ENCODE data around the gene ELL. TPM values are rescaled to one million over a fixed set of nuclear protein-coding genes. Genes with fewer than 3 reads are reported as not detected.

The ELL gene
- total RNA-seq, 1 experiment from 2014 or later: 22.9 TPM

- no peak for DNase-seq (ENCODE audit: low read depth, low spot score)
- no peaks in the 10 kb centered on the region for H3K9me3 ChIP-seq (ENCODE audit: control insufficient read depth in 1 of 2, insufficient read depth in 1 of 2, low read depth in 1 of 2, low read length in 2 of 2)
- H3K4me1 ChIP-seq (ENCODE audit: control insufficient read depth in 1 of 2, insufficient read depth in 2 of 2, low read length in 2 of 2): peaks cover 3 to 8% of the 10 kb centered on the region in 2 experiments; a peak in 3 of 4 replicates
- TF ChIP-seq ATF3 (IDR thresholded peaks at IDR 0.05): no peak
- TF ChIP-seq ZFX (IDR thresholded peaks at IDR 0.05): no peak
- no peak for TF ChIP-seq EGR1 (IDR thresholded peaks at IDR 0.05; ENCODE audit: low read depth)
- no peak for TF ChIP-seq POLR2A (IDR thresholded peaks at IDR 0.05; ENCODE audit: borderline replicate concordance, extremely low read depth, insufficient read depth, insufficient read length)
- ChIA-PET RAD21 (ENCODE audit: low non-redundant PET in 1 of 2, low total read pairs in 2 of 2, uncharacterized antibody in 2 of 2, unreplicated experiment in 2 of 2) (no interaction called here), POLR2A (no interaction called here), CTCF (interaction anchor here (0.8 to 1.7 kb wide), 6 partner anchors 7 to 397 kb away, joined by 3 to 9 read pairs (median 3); no protein-coding TSS in a partner anchor)
- intact Hi-C loops (cut with micrococcal nuclease): loop anchor here (5.0 kb wide), 3 partner anchors 227 to 467 kb away; partner anchors contain the start of genes COPE and DDX49
- no peak overlapping the region for H2AFZ ChIP-seq (ENCODE audit: low read depth, low read length, poor library complexity, severe bottlenecking)
- peak overlapping the region; percentile 13; the same call in 1 of the 2 replicates for H3K27ac ChIP-seq (ENCODE audit: low read depth, low read length)
- no peak for ATAC-seq
- H3K4me3 ChIP-seq (replicated peaks in 1 of 2; ENCODE audit: low read depth in 1 of 2, low read length in 2 of 2): no peak overlapping the region
- H3K4me2 ChIP-seq (ENCODE audit: low read length): no peak overlapping the region
- H3K9ac ChIP-seq (ENCODE audit: low read length): no peak overlapping the region
- no TSS peak for BruUV-seq (replicated peaks)
- H3K79me2 ChIP-seq (ENCODE audit: insufficient read depth, low read length): no peaks in the 10 kb centered on the region; the same call in 1 of the 2 replicates
- H3K36me3 ChIP-seq (ENCODE audit: control insufficient read depth in 1 of 2, insufficient read depth in 2 of 2, low read length in 2 of 2): peaks cover 4 to 24% of the 10 kb centered on the region in 2 experiments; a peak in 3 of 4 replicates
- H3K27me3 ChIP-seq (ENCODE audit: insufficient read depth, low read length): no peaks in the 10 kb centered on the region
- no peaks in the 10 kb centered on the region for H3K9me2 ChIP-seq (ENCODE audit: insufficient read depth)
- H4K20me1 ChIP-seq (ENCODE audit: insufficient read depth): no peaks in the 10 kb centered on the region
These were observed 71.6 kb downstream of the ELL start for GRCh38 chr19:18450021-18450930.

- Histone ChIP-seq H3K27me3 (ENCODE audit: insufficient read depth, low read length) (no peaks in the 10 kb centered on the region), H3K9me2 (ENCODE audit: insufficient read depth) (no peaks in the 10 kb centered on the region), H3K4me1 (ENCODE audit: control insufficient read depth in 1 of 2, insufficient read depth in 2 of 2, low read length in 2 of 2) (peaks cover 3 to 8% of the 10 kb centered on the region in 2 experiments; a peak in 3 of 4 replicates), H3K79me2 (ENCODE audit: insufficient read depth, low read length) (no peaks in the 10 kb centered on the region; the same call in 1 of the 2 replicates), H3K4me3 (replicated peaks in 1 of 2; ENCODE audit: low read depth in 1 of 2, low read length in 2 of 2) (no peak overlapping the region), H3K9me3 (ENCODE audit: control insufficient read depth in 1 of 2, insufficient read depth in 1 of 2, low read depth in 1 of 2, low read length in 2 of 2) (no peaks in the 10 kb centered on the region), H4K20me1 (ENCODE audit: insufficient read depth) (no peaks in the 10 kb centered on the region), H3K9ac (ENCODE audit: low read length) (no peak overlapping the region), H3K4me2 (ENCODE audit: low read length) (no peak overlapping the region), H2AFZ (ENCODE audit: low read depth, low read length, poor library complexity, severe bottlenecking) (no peak overlapping the region), H3K27ac (ENCODE audit: low read depth, low read length) (no peak overlapping the region), H3K36me3 (ENCODE audit: control insufficient read depth in 1 of 2, insufficient read depth in 2 of 2, low read length in 2 of 2) (peaks cover 4 to 30% of the 10 kb centered on the region in 2 experiments; a peak in 3 of 4 replicates)
- POLR2A ChIA-PET: no interaction called here
- ATAC-seq: no peak
- no peak for TF ChIP-seq YY1 (IDR thresholded peaks at IDR 0.05; ENCODE audit: extremely low read depth, insufficient replicate concordance, low read depth, low read length)
- TF ChIP-seq EZH2phosphoT487 (IDR thresholded peaks at IDR 0.05; ENCODE audit: borderline replicate concordance): no peak
- intact Hi-C loops (cut with micrococcal nuclease): no loop called here
- no peak for DNase-seq (ENCODE audit: low read depth, low spot score)
- CTCF ChIA-PET: no interaction called here
- RAD21 ChIA-PET (ENCODE audit: low non-redundant PET in 1 of 2, low total read pairs in 2 of 2, uncharacterized antibody in 2 of 2, unreplicated experiment in 2 of 2): no interaction called here
- BruUV-seq (replicated peaks): no TSS peak
These were observed 72.3 kb downstream of the ELL start for GRCh38 chr19:18449552-18449951.
